Stimulated activated CD4-positive, alpha-beta T cell treated with anti-CD3 and anti-CD28 coated beads, Interleukin-1b, Interleukin-23, amount 100 ng/mL, for 24 hours (primary cell): Measurements from ENCODE around the gene IRF5.
"Not testable (repeated sequence)": the region's sequence is repeated elsewhere in the genome, so short reads cannot be mapped to it uniquely, and the experiment has no call there.

ENCODE experiments used
- DNase-seq, 4 experiments: peaks; one replicate each; pipeline ENCODE4 v3.0.0-alpha.2; 2020; ENCODE audit warnings: low read depth in 4 of 4, low spot score in 1 of 4

IRF5 gene

DNA sequence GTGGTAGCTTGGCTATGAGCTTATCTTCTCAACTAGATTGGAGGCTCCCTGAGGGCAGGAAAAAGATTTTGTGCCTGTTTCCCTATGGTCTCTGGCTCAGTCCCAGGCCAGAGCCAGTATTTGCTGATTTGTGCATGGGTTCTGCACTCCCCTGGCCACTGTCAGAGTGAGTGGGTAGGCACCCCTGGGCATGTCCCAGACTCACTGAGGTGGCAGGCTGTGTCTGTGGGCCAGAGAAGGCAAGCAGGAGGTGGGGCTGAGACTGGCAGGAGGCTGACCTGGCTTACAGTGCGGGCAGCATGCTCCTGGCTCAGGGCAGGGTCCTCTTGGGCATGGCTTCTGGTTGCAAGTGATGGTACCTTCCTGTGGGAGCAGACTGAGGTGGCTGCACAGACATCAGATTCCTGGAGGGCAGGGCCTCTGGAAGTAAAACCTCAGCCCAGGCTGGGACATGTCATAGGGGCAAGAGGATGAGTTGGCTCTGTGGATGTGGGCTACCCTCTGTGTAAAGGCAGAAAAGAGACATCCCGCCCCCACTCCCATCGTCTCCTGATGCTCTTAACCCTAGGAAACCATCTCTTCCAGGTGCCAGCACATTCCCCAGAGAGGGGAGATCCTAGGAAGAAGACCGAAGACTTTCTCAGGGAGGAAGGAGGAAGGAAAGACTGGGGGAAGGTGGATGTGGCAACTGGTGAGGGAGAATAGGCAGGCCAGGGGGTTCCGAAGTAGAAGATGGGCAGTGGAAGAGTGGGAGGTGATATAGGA is 31.5 kb upstream of the IRF5 start:
- no peak for DNase-seq

- DNase-seq: no peak
Measured at GRCh38 chr7:128906766-128907559, 30.8 kb upstream of the IRF5 start.

GRCh38 chr7:128908750-128909624 is 28.7 kb upstream of the IRF5 start:
- DNase-seq: no peak

DNA sequence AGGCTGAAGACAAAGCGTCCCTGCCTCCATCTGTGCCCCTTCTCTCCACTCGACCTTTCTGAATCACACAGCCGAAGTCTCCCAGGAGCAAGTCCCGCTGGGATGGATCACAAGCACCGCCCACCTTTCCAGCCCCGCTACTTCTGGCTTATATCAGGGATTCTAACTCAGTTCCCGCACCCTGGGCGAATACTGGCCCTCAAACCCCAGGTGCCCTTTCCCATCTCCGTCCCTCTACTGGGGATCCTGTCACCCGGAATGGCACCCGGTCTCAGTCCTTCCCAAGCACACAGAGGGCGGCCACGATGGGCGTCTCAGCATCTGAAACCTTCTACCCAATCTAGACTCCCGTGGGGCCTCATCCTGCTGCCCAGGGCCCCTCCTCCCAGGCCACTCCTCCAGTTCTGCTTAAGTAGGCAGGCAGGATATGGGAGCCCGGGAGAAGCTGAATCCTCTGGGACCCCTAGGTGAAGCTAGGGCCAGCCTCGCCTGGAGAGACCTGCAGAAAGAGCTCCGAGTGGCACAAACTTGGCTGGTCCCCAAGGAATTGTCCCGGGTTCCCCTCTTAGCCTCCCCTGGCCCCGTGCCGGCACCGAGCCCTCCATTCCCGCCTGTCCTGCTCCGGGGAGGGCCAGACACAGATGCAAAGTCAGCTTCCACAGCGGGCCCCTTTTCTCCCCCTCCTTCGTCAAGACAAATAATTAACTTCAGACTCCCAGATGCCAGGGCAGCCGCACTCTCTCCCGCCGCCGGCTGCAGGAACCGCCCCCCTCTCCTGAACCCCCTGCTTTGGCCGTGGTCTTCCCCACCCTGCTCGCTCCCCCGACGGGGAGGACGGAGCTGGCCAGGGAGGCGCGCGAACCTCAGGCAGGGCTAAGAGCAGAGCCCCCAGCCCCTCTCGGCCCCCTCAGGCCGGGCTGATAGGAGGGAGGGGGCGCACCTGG is 27.8 kb upstream of the IRF5 start:
- DNase-seq: no peak

DNA sequence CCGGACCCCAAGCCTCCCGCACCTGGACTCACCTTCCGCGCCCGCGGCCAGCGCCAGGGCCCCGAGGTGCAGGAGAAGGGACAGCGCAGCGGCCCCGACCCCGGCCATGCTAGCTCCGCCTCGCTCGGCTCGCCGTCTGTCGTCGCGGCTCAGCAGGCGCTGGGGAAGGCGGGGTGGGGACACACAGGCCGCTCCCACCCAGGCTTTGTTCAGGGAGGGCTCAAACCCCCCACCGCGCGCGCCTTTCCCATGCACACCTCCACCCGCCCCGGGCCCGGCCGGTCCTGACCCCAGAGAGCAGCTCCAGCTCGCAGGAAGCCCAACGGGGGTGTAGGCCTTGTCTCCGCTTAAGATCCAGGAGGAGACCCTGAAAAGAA is 27.2 kb upstream of the IRF5 start, which contains the start of gene KCP:
Gene KCP (minus strand): TSS at position 141 of the 377 bp plus-strand sequence. CDS start 33 bp downstream, at position 108.
- no peak for DNase-seq

DNA sequence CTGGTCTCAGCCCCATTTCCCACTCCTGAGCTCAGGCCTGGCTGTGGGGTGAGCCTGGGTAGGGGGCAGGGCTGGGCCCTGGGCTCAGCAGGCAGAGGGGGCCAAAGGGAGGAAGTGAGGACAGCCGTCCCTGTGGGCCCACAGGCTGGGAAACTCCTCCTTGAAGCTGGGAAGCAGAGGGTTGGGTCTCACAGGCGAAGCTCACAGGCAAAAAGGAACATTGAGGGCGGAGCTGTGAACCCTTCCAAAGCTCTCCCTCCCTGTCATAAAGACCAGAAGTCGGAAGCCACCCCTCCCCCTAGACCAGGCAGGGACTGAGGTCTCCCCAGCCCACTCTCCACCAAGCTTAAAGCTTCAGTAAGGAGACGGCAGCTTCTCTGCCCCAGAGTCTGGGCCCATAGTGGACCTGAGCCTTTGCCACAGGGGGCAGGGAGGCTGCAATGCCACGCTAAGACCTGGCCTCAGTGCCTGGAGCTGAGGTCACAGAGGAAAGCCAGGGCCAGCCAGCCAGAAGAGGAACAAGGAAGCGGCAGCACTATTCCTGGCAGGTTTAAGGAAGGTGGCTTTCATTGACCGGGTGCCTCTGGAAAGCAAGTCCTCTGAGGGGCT is 26.2 kb upstream of the IRF5 start:
- DNase-seq: no peak

DNA sequence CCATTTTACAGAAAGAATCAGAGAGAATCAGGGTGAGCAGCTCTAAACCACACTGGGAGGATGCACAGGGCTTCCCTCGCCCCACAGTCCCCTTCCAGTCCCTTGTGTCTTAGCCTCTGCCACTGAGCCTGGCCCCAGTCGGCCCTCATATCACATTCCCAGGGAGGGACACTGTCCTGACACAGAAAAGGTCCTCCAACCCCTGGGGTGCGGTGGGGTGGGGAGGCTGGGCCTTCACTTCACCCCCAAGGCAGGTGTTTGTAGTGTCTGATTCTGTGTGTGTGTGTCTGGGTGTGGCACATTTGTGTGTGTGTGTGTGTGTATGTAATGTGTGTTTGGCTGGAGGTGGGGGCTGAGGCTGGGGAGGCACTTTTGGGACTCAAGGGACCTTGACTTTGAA is 25.4 kb upstream of the IRF5 start:
- DNase-seq: no peak

DNA sequence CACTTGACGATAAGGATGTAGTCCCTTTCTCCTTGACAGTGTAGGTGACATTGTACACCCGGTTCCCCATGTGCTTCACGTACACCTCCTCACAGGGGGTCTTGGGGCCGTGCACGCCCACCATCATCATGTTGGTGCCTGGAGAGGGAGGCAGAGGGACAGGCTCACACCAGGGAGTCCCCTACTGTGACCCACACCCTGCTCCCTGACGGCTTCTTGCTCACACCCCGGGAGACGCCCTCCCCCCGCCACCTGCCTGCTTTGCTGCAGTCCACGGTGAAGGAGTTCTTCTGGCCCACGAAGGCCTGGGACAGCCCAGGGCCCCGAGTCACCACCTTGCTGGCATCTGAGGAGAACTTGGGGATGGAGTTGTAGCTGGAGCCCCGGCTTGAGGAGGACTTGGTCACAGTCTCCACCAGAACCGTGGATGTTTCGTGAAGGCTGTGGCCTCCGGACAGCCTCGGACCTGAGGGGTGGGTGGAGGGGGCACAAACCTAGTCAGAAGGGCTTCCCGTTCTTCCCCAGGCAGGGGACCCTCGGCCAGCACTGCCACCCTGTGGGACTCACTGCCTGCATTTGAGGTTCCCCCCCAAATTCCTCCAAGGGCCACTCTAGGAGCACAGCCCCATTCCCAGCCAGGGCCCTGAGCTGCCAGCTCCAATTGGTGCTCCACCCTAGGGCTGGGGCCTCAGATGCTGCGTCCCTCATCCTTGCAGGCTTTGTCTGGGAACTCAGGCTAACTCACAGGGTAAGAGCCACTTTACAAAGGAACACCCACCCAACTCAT is 24.8 kb upstream of the IRF5 start:
- not testable (repeated sequence) for DNase-seq

DNA sequence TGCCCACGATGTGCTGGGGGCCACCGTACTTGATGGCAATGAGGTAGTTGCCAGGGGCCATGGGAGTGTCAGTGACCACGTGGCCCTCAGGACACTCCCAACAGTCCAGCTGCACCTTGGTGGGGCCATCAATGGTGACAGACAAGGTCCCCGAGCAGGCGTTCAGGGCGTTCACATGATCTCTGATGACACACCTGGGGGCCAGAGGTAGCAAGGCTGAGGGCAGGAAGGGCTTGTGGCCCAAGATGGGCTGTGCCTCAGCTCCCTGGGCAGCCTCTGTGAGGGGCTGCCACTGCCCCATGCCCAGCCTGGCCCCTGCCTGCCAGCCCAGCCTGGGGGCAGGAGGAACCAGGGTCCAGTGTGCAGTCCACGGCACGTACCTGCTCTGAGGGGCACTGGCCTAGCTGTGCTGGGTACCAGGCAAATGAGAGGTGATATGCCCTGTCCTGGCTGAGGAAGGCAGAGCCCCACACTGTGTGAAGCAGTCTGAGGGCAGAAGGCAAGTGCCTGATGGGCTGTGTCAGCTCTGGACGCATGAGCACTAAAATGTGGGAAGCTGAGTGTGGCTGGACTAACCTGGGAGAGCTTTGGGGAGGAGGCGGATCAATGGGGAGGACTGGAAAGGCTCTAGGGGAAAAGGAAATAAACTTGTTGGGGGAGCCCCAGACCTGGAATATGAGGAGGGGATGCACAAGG is 23.7 kb upstream of the IRF5 start:
- no peak for DNase-seq

GRCh38 chr7:128914566-128915151 is 23.1 kb upstream of the IRF5 start:
- DNase-seq: no peak

- DNase-seq: no peak
Measured at GRCh38 chr7:128915271-128915819, 22.4 kb upstream of the IRF5 start.

- no peak for DNase-seq
Measured at GRCh38 chr7:128915841-128916642, 21.7 kb upstream of the IRF5 start.

- no peak for DNase-seq
Measured at GRCh38 chr7:128916643-128916915, 21.1 kb upstream of the IRF5 start.

GRCh38 chr7:128917122-128917521 is 20.6 kb upstream of the IRF5 start:
- DNase-seq: no peak

GRCh38 chr7:128918016-128918665 is 19.6 kb upstream of the IRF5 start:
- no peak for DNase-seq

DNA sequence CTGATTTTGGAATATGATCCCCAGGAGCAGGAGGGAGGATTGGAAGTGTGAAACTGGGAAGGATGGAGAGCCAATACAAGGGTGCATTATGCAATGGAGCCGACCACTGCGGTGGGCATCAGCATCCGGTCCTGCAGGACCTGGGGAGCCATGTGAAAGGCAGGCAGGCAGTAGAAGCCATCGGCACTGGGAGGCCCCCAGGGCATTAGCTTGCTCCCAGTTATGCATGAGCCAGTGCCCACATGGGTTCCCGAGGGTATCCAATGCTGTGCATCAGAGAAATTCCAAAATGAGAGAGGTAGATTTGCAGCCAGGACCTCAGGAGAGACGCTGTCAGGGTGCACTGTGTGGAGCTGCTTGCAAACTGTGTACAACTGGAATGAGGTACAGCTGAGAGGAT is 18.5 kb upstream of the IRF5 start:
- no peak for DNase-seq
